Measurements from ENCODE around the gene ASTN2.

- TF ChIP-seq EZH2 (IDR thresholded peaks at IDR 0.05; ENCODE audit: insufficient read depth, poor library complexity, severe bottlenecking) (no peak), EZH2phosphoT487 (IDR thresholded peaks at IDR 0.05; ENCODE audit: insufficient read depth, low read depth) (no peak)
Observed at GRCh38 chr9:117284414-117284813, 130.4 kb downstream of the ASTN2 start.

Data from GM23248 (cell line).